SK-N-SH treated with all-trans-retinoic acid at 6 μM for 48 hours (cell line): ENCODE measurements around the gene NPLOC4.
A peak's percentile ranks its signal among the peaks of the same experiment; 100 is the strongest.

Experiments
- ATAC-seq: fragments of 200-7000 bp; cut with Tn5 transposase; 3 replicates; pipeline ENCODE4 v1.9.1; 2020; ENCODE audit warnings: mild to moderate bottlenecking, moderate library complexity
- BACH2 ChIP-seq: fragments of 250-450 bp; sonication (Bioruptor Pico); IDR thresholded peaks from 2 replicates; pipeline ENCODE4 v1.9.0; 2021; ENCODE audit warnings: mild to moderate bottlenecking, borderline replicate concordance
- CSDC2 ChIP-seq: fragments of 250-450 bp; sonication (Bioruptor Pico); IDR thresholded peaks from 2 replicates; pipeline ENCODE4 v1.5.0; 2020; ENCODE audit warnings: mild to moderate bottlenecking, moderate library complexity
- ESRRG ChIP-seq: fragments of 250-450 bp; sonication (Bioruptor Pico); IDR thresholded peaks from 2 replicates; pipeline ENCODE4 v1.6.1; 2021; ENCODE audit warnings: mild to moderate bottlenecking
- ISL1 ChIP-seq: fragments of 250-450 bp; sonication (Bioruptor Pico); IDR thresholded peaks from 2 replicates; pipeline ENCODE4 v2.1.2; 2022; ENCODE audit warnings: mild to moderate bottlenecking, moderate library complexity
- OSR1 ChIP-seq: fragments of 250-450 bp; sonication (Bioruptor Pico); IDR thresholded peaks from 2 replicates; pipeline ENCODE4 v1.8.0; 2022; ENCODE audit warnings: moderate library complexity, mild to moderate bottlenecking, inconsistent platforms
- PATZ1 ChIP-seq: fragments of 250-450 bp; sonication (Bioruptor Pico); IDR thresholded peaks from 2 replicates; pipeline ENCODE4 v1.8.0; 2020; ENCODE audit warnings: mild to moderate bottlenecking, moderate library complexity, borderline replicate concordance
- POU6F1 ChIP-seq: fragments of 250-450 bp; sonication (Bioruptor Pico); IDR thresholded peaks from 2 replicates; pipeline ENCODE4 v1.8.0; 2021; ENCODE audit warnings: low read depth, mild to moderate bottlenecking, moderate library complexity, borderline replicate concordance
- PPARA ChIP-seq: fragments of 250-450 bp; sonication (Bioruptor Pico); IDR thresholded peaks from 2 replicates; pipeline ENCODE4 v1.5.0; 2020; ENCODE audit warnings: mild to moderate bottlenecking, borderline replicate concordance
- RARB ChIP-seq: fragments of 250-450 bp; sonication (Bioruptor Pico); IDR thresholded peaks from 2 replicates; pipeline ENCODE4 v1.8.0; 2021; ENCODE audit warnings: mild to moderate bottlenecking, moderate library complexity
- SNAI2 ChIP-seq: fragments of 250-450 bp; sonication (Bioruptor Pico); IDR thresholded peaks from 2 replicates; pipeline ENCODE4 v1.5.0; 2020; ENCODE audit warnings: mild to moderate bottlenecking, moderate library complexity
- TCF4 ChIP-seq: fragments of 250-450 bp; sonication (Bioruptor Pico); IDR thresholded peaks from 2 replicates; pipeline ENCODE4 v1.8.0; 2021; ENCODE audit warnings: mild to moderate bottlenecking, moderate library complexity, borderline replicate concordance
- TOX ChIP-seq: fragments of 250-450 bp; sonication (Bioruptor Pico); IDR thresholded peaks from 2 replicates; pipeline ENCODE4 v1.8.0; 2021; ENCODE audit warnings: mild to moderate bottlenecking, moderate library complexity, borderline replicate concordance
- TSHZ2 ChIP-seq: fragments of 250-450 bp; sonication (Bioruptor Pico); IDR thresholded peaks from 2 replicates; pipeline ENCODE4 v1.5.0; 2020; ENCODE audit warnings: mild to moderate bottlenecking, moderate library complexity
- ZC3H10 ChIP-seq: fragments of 250-450 bp; sonication (Bioruptor Pico); IDR thresholded peaks from 2 replicates; pipeline ENCODE4 v1.5.1; 2021; ENCODE audit warnings: mild to moderate bottlenecking, moderate library complexity
- ZFP3 ChIP-seq: fragments of 250-450 bp; sonication (Bioruptor Pico); IDR thresholded peaks from 2 replicates; pipeline ENCODE4 v1.5.0; 2020; ENCODE audit warnings: mild to moderate bottlenecking, moderate library complexity
- ZFP30 ChIP-seq: fragments of 450-650 bp; formaldehyde crosslinking; IDR thresholded peaks from 2 replicates; pipeline ENCODE4 v1.5.0; 2022; ENCODE audit warnings: mild to moderate bottlenecking, moderate library complexity
- ZNF565 ChIP-seq: fragments of 450-650 bp; formaldehyde crosslinking; conservative IDR thresholded peaks from 2 replicates; pipeline ENCODE4 v1.5.0; 2020; ENCODE audit warnings: low read depth, mild to moderate bottlenecking, moderate library complexity
- ZNF70 ChIP-seq: fragments of 450-650 bp; formaldehyde crosslinking; IDR thresholded peaks from 2 replicates; pipeline ENCODE4 v1.5.0; 2020; ENCODE audit warnings: mild to moderate bottlenecking, moderate library complexity
- ZNF8 ChIP-seq: fragments of 450-650 bp; formaldehyde crosslinking; IDR thresholded peaks from 2 replicates; pipeline ENCODE4 v1.5.0; 2020; ENCODE audit warnings: mild to moderate bottlenecking, moderate library complexity
- TF ChIP-seq, protein P1 (sequence below): fragments of 250-450 bp; sonication (Bioruptor Pico); IDR thresholded peaks from 2 replicates; pipeline ENCODE4 v1.5.1; 2021; ENCODE audit warnings: mild to moderate bottlenecking, moderate library complexity
- TF ChIP-seq, protein P2 (sequence below): fragments of 250-450 bp; sonication (Bioruptor Pico); IDR thresholded peaks from 2 replicates; pipeline ENCODE4 v1.5.1; 2020; ENCODE audit warnings: low read depth, mild to moderate bottlenecking, moderate library complexity

The NPLOC4 gene

DNA sequence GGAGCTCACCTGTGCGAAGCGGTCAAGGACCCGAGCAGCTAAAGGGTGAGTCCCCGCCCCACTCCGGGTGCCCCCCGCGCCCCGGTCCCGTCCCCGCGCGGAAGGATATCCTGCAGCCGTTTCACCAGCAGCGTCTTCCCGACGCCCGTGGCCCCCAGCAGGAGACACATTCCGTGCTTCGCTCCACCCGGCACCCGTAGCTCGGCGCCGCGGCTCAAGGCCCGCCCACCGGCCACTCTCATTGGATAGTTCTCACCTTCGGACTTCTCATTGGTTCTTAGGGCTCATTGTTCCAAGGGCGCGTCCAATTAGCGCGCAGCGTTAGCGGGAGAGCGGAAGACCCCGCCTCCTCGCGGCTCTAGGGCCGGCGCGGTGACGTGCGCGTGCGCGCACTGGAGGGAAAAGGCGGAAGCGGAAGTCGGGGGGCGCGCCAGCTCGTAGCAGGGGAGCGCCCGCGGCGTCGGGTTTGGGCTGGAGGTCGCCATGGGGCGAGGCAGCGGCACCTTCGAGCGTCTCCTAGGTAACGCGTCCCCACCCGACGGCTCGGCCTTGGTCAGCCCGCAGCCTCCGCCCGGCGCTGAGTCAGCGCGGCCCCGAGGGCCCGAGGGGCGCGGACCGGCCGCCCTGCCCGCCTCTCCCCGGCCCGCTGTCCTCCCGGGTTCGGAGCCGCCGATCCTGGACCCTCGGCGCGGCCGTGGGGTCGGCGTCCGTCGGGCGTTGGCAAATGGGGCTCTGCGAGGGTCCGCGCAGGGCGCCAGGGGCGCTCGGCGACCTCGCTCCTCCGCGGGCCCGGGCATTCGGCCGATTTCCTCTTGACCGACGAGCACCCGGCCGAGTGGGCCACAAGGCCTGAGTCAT, 46.9 kb upstream of the NPLOC4 start, which contains the start of the genes ARL16 and HGS:
Gene ARL16, minus strand, starts transcription at position 214 of the 858 bp plus-strand sequence. Its CDS starts 44 bp downstream, at position 170.
Gene HGS, plus strand, starts transcription at position 428 of the 858 bp plus-strand sequence. Its CDS starts 56 bp downstream, at position 484.
- peak; percentile 96 for ATAC-seq
- TF ChIP-seq BACH2 (CRISPR knock-in tag) (no peak), SNAI2 (CRISPR knock-in tag) (no peak), OSR1 (no peak), TCF4 (CRISPR knock-in tag) (no peak), TOX (no peak), ESRRG (no peak), ZNF565 (CRISPR knock-in tag) (no peak), POU6F1 (CRISPR knock-in tag) (no peak), ZNF8 (no peak), ZFP30 (CRISPR knock-in tag) (no peak), PATZ1 (CRISPR knock-in tag) (peak; percentile 79; the same call in 1 of the 2 replicates), PPARA (no peak), RARB (CRISPR knock-in tag) (no peak), TSHZ2 (CRISPR knock-in tag) (peak; percentile 52; the same call in 1 of the 2 replicates), CSDC2 (CRISPR knock-in tag) (no peak), ISL1 (CRISPR knock-in tag) (no peak)
- TF ChIP-seq, protein P1, sequence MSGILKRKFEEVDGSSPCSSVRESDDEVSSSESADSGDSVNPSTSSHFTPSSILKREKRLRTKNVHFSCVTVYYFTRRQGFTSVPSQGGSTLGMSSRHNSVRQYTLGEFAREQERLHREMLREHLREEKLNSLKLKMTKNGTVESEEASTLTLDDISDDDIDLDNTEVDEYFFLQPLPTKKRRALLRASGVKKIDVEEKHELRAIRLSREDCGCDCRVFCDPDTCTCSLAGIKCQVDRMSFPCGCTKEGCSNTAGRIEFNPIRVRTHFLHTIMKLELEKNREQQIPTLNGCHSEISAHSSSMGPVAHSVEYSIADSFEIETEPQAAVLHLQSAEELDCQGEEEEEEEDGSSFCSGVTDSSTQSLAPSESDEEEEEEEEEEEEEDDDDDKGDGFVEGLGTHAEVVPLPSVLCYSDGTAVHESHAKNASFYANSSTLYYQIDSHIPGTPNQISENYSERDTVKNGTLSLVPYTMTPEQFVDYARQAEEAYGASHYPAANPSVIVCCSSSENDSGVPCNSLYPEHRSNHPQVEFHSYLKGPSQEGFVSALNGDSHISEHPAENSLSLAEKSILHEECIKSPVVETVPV (CRISPR knock-in tag), result no peak

DNA sequence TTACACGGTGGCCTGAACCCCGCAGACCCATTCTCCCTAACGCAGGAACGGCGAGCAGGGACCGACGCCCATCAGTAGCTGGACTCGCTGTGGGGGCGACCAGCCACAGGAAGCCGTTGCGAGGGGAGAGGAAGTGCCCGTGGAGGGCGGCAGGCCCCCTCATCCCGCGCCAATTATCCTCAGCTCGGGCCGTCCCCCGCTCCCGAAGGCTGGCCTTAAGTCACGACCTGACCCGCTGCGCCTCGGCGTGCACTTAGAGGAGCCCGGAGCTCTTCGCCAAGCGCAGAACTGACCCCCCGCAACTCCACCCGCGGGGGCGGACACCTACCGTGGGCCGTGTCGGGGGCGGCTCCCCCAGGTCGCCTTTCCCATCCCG, 46.3 kb upstream of the NPLOC4 start:
- no peak for TF ChIP-seq SNAI2 (CRISPR knock-in tag)
- TF ChIP-seq TSHZ2 (CRISPR knock-in tag), result no peak
- no peak for TF ChIP-seq ESRRG
- no peak for TF ChIP-seq ZFP30 (CRISPR knock-in tag)
- TF ChIP-seq ZC3H10 (CRISPR knock-in tag), result no peak
- no peak for TF ChIP-seq ZNF8
- TF ChIP-seq ZNF565 (CRISPR knock-in tag), result no peak
- TF ChIP-seq, protein P2, sequence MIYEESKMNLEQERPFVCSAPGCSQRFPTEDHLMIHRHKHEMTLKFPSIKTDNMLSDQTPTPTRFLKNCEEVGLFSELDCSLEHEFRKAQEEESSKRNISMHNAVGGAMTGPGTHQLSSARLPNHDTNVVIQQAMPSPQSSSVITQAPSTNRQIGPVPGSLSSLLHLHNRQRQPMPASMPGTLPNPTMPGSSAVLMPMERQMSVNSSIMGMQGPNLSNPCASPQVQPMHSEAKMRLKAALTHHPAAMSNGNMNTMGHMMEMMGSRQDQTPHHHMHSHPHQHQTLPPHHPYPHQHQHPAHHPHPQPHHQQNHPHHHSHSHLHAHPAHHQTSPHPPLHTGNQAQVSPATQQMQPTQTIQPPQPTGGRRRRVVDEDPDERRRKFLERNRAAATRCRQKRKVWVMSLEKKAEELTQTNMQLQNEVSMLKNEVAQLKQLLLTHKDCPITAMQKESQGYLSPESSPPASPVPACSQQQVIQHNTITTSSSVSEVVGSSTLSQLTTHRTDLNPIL (CRISPR knock-in tag), result no peak
- TF ChIP-seq PPARA, result no peak
- TF ChIP-seq, protein P1 (CRISPR knock-in tag), result no peak
- TF ChIP-seq BACH2 (CRISPR knock-in tag), result no peak
- no peak for TF ChIP-seq TOX
- TF ChIP-seq ISL1 (CRISPR knock-in tag), result no peak
- no peak for TF ChIP-seq RARB (CRISPR knock-in tag)
- TF ChIP-seq ZFP3, result no peak
- no peak for TF ChIP-seq PATZ1 (CRISPR knock-in tag)
- TF ChIP-seq ZNF70 (CRISPR knock-in tag), result no peak
- peak; percentile 22 for ATAC-seq
